ENCODE data around the gene ZFC3H1. TPM values are rescaled to one million over a fixed set of nuclear protein-coding genes. Genes with fewer than 3 reads are reported as not detected.

ZFC3H1 gene
- total RNA-seq, 2 donors from 2014 or later = 20.8 to 45.2 TPM

- no peaks in the 10 kb centered on the region for H3K27me3 ChIP-seq (replicated peaks; ENCODE audit: insufficient read depth)
- no peaks in the 10 kb centered on the region for H3K9me3 ChIP-seq
- intact Hi-C loops (cut with DNase I) = loop anchor here (10.0 kb wide), 1 partner anchor 235 kb away; no protein-coding TSS in a partner anchor
- H3K27ac ChIP-seq = no peak overlapping the region
- no peaks in the 10 kb centered on the region for H3K36me3 ChIP-seq
- no peak overlapping the region for H3K4me3 ChIP-seq
- no peak for DNase-seq (ENCODE audit: low spot score)
- H3K4me1 ChIP-seq (replicated peaks) = no peaks in the 10 kb centered on the region
- TF ChIP-seq POLR2A (IDR thresholded peaks at IDR 0.05) = no peak
- no peak for TF ChIP-seq POLR2AphosphoS5 (IDR thresholded peaks at IDR 0.05)
- no peak for TF ChIP-seq CTCF (IDR thresholded peaks at IDR 0.05)
- WGBS = 90% methylated on average over 2 of the region's 2 CpGs
These were observed 14.2 kb downstream of the ZFC3H1 start for GRCh38 chr12:71649401-71649800.

- no peak for TF ChIP-seq POLR2A (IDR thresholded peaks at IDR 0.05)
- TF ChIP-seq POLR2AphosphoS5 (IDR thresholded peaks at IDR 0.05) = no peak
- TF ChIP-seq CTCF (IDR thresholded peaks at IDR 0.05) = no peak
- no peaks in the 10 kb centered on the region for H3K4me1 ChIP-seq (replicated peaks)
- no peaks in the 10 kb centered on the region for H3K36me3 ChIP-seq
- H3K9me3 ChIP-seq = no peaks in the 10 kb centered on the region
- 73% methylated on average over 4 of the region's 4 CpGs for WGBS
- H3K27me3 ChIP-seq (replicated peaks; ENCODE audit: insufficient read depth) = no peaks in the 10 kb centered on the region
- H3K27ac ChIP-seq = no peak overlapping the region
- no peak for DNase-seq (ENCODE audit: low spot score)
- intact Hi-C loops (cut with DNase I) = loop anchor here (10.0 kb wide), 1 partner anchor 234 kb away; no protein-coding TSS in a partner anchor
- no peak overlapping the region for H3K4me3 ChIP-seq
These were observed 15.1 kb downstream of the ZFC3H1 start for GRCh38 chr12:71648537-71648936.

GRCh38 chr12:71646512-71646911 is 17.1 kb downstream of the ZFC3H1 start:
- Histone ChIP-seq H3K27ac (no peak overlapping the region), H3K4me1 (replicated peaks) (no peaks in the 10 kb centered on the region), H3K27me3 (replicated peaks; ENCODE audit: insufficient read depth) (no peaks in the 10 kb centered on the region), H3K36me3 (no peaks in the 10 kb centered on the region), H3K4me3 (no peak overlapping the region), H3K9me3 (no peaks in the 10 kb centered on the region)
- intact Hi-C loops (cut with DNase I) = loop anchor here (10.0 kb wide), 1 partner anchor 232 kb away; no protein-coding TSS in a partner anchor
- DNase-seq (ENCODE audit: low spot score) = no peak
- WGBS = 93% methylated on average over 3 of the region's 3 CpGs
- TF ChIP-seq POLR2AphosphoS5 (IDR thresholded peaks at IDR 0.05) = no peak
- TF ChIP-seq CTCF (IDR thresholded peaks at IDR 0.05) = no peak

- Histone ChIP-seq H3K4me3 (no peak overlapping the region), H3K4me1 (replicated peaks) (no peaks in the 10 kb centered on the region)
- 87% methylated on average over 3 of the region's 3 CpGs for WGBS
These were observed 18.4 kb downstream of the ZFC3H1 start for GRCh38 chr12:71645268-71645667.

More at GRCh38 chr12:71645268-71645667, 18.4 kb downstream of the ZFC3H1 start:
- intact Hi-C loops (cut with DNase I) = loop anchor here (10.0 kb wide), 1 partner anchor 230 kb away; no protein-coding TSS in a partner anchor
- H3K9me3 ChIP-seq = no peaks in the 10 kb centered on the region
- H3K27ac ChIP-seq = no peak overlapping the region
- no peaks in the 10 kb centered on the region for H3K27me3 ChIP-seq (replicated peaks; ENCODE audit: insufficient read depth)
- TF ChIP-seq POLR2A (IDR thresholded peaks at IDR 0.05) (no peak), POLR2AphosphoS5 (IDR thresholded peaks at IDR 0.05) (no peak), CTCF (IDR thresholded peaks at IDR 0.05) (no peak)
- no peaks in the 10 kb centered on the region for H3K36me3 ChIP-seq
- no peak for DNase-seq (ENCODE audit: low spot score)
